HEK293T (cell line): Measurements from ENCODE around the gene THSD4.

Source experiments
- CTBP1 ChIP-seq: fragments of 450-650 bp; IDR thresholded peaks from 2 replicates; pipeline ENCODE4 v1.6.1; 2016; ENCODE audit warnings: borderline replicate concordance
- SP1 ChIP-seq: fragments of 450-650 bp; IDR thresholded peaks from 2 replicates; pipeline ENCODE4 v1.6.1; 2017

GRCh38 chr15:71598741-71599140 lies 483.5 kb downstream of the THSD4 start:
- TF ChIP-seq CTBP1 (no peak), SP1 (no peak)
